ENCODE data around the gene BTBD9. TPM values are rescaled to one million over a fixed set of nuclear protein-coding genes. Genes with fewer than 3 reads are reported as not detected.

BTBD9 gene
- total RNA-seq, 4 donors from 2014 or later, result 10.8 to 26.3 (median 15.3) TPM

DNA sequence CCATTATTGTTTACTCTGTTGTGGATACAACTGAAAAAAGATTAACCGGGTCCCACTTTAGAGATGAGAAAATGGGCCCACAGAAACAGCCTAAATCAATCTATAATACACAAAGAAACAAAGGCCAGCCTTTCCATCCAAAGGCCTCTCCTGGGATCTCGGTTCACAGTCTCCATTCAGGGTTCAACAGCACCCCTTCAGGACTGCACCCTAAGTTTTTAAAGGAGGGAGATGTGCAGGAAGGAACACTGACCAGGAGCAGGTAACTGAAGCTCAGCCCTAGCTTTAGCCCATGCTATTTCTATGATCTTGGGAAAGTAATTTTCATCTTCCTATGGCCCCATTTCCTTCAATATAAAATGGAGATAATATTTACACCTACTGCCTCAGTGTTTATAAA, 147.7 kb downstream of the BTBD9 start:
- TF ChIP-seq, protein P1, sequence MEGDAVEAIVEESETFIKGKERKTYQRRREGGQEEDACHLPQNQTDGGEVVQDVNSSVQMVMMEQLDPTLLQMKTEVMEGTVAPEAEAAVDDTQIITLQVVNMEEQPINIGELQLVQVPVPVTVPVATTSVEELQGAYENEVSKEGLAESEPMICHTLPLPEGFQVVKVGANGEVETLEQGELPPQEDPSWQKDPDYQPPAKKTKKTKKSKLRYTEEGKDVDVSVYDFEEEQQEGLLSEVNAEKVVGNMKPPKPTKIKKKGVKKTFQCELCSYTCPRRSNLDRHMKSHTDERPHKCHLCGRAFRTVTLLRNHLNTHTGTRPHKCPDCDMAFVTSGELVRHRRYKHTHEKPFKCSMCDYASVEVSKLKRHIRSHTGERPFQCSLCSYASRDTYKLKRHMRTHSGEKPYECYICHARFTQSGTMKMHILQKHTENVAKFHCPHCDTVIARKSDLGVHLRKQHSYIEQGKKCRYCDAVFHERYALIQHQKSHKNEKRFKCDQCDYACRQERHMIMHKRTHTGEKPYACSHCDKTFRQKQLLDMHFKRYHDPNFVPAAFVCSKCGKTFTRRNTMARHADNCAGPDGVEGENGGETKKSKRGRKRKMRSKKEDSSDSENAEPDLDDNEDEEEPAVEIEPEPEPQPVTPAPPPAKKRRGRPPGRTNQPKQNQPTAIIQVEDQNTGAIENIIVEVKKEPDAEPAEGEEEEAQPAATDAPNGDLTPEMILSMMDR (IDR thresholded peaks at IDR 0.05), result no peak

DNA sequence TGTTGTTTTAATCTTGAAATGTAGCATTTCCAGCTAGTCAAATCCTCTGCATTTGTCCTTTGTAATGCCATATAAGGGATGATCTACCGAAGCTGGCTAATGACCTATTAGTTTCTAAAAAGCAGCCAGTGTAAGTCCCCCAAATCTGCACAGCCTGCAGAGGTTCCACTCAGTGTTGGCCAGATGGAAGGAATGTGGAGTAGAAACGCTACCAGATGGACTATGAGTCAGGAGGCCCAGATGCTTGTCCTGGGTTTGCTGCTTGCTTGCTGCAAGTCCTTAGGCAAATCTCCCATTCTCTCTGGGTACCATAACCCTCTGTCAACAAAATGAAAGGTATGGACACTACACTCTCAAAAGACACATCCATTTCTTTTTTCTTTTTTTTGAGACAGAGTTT, 149.8 kb downstream of the BTBD9 start:
- TF ChIP-seq, protein P1 (IDR thresholded peaks at IDR 0.05), result no peak
- DNase-seq (ENCODE audit: low spot score), result no peak
- ATAC-seq (ENCODE audit: low FRiP score), result no peak

More for the DNA sequence above, 147.7 kb downstream of the BTBD9 start:
- ATAC-seq (ENCODE audit: low FRiP score), result no peak
- DNase-seq (ENCODE audit: low spot score), result no peak

DNA sequence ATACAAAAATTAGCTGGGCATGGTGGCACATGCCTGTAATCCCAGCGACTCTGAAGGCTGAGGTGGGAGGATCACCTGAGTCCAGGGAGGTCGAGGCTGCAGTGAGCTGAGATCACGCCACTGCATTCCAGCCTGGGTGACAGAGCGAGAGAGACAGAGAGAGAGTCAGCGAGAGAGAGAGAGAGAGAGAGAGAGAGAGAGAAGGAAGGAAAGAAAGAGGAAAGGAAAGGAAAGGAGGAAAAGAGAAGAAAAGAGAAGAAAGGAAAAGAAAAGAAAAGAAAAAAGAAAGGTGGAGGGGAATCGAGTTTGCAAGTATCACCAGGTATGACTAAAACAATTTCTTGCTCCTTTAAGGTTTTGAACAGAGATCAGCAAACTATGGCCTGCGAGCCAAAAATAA, 152.3 kb downstream of the BTBD9 start:
- ATAC-seq (ENCODE audit: low FRiP score), result no peak
- TF ChIP-seq, protein P1 (IDR thresholded peaks at IDR 0.05), result no peak
- no peak for DNase-seq (ENCODE audit: low spot score)

DNA sequence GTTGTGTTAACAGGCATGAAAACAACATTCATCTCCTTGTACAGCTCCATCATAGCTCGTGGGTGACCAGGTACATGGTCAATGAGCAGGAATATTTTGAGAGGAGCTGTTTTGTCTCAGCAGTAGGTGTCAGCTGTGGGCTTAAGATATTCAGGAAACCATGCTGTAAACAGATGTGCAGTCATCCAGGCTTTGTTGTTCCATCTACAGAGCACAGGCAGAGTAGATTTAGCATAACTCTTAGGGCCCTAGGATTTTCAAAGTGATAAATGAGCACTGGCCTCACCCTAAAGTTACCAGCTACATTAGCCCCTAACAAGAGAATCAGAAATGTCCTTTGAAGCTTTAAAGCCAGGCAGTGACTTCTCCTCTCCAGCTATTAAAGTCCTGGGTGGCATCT, 154.2 kb downstream of the BTBD9 start:
- ATAC-seq (ENCODE audit: low FRiP score), result no peak
- DNase-seq (ENCODE audit: low spot score), result no peak
- TF ChIP-seq, protein P1 (IDR thresholded peaks at IDR 0.05), result no peak

DNA sequence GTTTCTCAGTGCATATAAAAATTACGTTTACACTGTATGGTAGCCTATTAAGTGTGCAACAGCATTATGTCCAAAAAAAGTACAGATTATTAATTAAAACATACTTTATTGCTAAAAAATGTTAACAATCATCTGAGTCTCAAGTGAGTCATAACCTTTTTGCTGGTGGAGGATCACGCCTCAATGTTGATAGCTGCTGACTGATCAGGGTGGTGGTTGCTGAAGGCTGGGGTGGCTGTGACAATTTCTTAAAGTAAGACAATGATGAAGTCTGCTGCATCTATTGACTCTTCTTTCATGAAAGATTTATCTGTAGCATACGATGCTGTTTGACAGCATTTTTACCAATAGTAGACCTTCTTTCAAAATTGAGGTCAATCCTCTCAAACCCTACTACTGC, 155.1 kb downstream of the BTBD9 start:
- ATAC-seq (ENCODE audit: low FRiP score) (no peak), DNase-seq (ENCODE audit: low spot score) (no peak)
- TF ChIP-seq, protein P1 (IDR thresholded peaks at IDR 0.05), result no peak

DNA sequence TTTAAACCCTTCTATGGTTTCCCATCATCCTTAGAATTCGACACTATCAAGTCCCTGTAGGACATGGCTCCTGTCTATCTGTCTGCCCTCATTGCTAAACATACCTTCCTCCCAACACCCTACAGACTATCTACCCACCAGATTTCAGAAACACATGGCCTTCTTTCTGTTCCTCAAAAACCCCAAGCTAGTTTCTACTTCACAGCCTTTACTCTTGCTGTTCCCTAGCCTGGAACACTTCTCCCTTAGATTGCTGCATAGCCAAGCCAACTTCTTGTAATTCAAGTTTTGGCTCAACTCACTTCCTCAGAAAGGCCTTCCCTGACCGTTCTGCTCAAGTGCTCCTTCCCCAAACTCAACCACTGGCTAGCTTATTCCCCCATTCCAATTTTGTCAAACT, 156.2 kb downstream of the BTBD9 start:
- TF ChIP-seq, protein P1 (IDR thresholded peaks at IDR 0.05), result no peak
- DNase-seq (ENCODE audit: low spot score), result no peak
- no peak for ATAC-seq (ENCODE audit: low FRiP score)

DNA sequence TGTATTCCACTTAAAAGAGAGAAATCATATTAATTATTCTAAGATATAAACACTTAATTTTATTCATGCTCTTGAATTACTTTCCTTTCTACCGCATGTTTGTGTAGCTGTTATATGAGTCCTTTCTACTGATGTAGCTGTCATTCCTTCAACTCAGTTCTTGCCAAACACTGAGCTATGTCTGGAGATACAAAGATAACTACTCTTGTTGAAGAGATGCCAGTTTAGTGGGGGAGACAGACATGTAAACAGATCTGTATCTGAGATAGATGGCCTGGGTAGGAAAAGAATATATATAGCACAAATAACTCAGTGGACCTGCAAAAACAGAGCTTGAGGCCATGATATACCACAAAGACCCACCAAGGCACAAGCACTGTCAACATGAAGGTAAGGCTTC, 157.3 kb downstream of the BTBD9 start:
- ATAC-seq (ENCODE audit: low FRiP score), result no peak
- TF ChIP-seq, protein P1 (IDR thresholded peaks at IDR 0.05), result no peak
- no peak for DNase-seq (ENCODE audit: low spot score)
